HG02870 (cell line): ENCODE data around the gene BATF2.
A peak's percentile ranks its signal among the peaks of the same experiment; 100 is the strongest.
"Not testable (repeated sequence)": the region's sequence is repeated elsewhere in the genome, so short reads cannot be mapped to it uniquely, and the experiment has no call there.

Experiments
- ATAC-seq: cut with Tn5 transposase; IDR thresholded peaks from one replicate; pipeline ENCODE4 v1.9.1; 2021; ENCODE audit warnings: mild to moderate bottlenecking, moderate library complexity; ENCODE audit not compliant: unreplicated experiment

The BATF2 gene

GRCh38 chr11:64996710-64997380, at the start of gene BATF2:
TSS of gene BATF2 (minus strand) at chr11:64996971. CDS start at chr11:64996914, 57 bp downstream.
- no peak for ATAC-seq

GRCh38 chr11:65045728-65046127, 49.0 kb upstream of the BATF2 start:
- ATAC-seq: no peak

GRCh38 chr11:65045061-65045460, 48.3 kb upstream of the BATF2 start:
- ATAC-seq: no peak

- ATAC-seq: no peak
Observed at GRCh38 chr11:65043881-65044501, 47.2 kb upstream of the BATF2 start.

- no peak for ATAC-seq
Observed at GRCh38 chr11:65042891-65043290, 46.1 kb upstream of the BATF2 start.

GRCh38 chr11:65040847-65041622, 44.3 kb upstream of the BATF2 start, which contains the start of gene SAC3D1:
TSS of gene SAC3D1 (plus strand) at chr11:65041210. CDS start at chr11:65041293, 83 bp downstream.
- peak; percentile 86 for ATAC-seq

- ATAC-seq: no peak
Observed at GRCh38 chr11:65040520-65040846, 43.7 kb upstream of the BATF2 start.

- no peak for ATAC-seq
Observed at GRCh38 chr11:65036931-65037330, 40.2 kb upstream of the BATF2 start.

GRCh38 chr11:65035579-65035978, 38.8 kb upstream of the BATF2 start:
- no peak for ATAC-seq

GRCh38 chr11:65034423-65034822, 37.7 kb upstream of the BATF2 start:
- no peak for ATAC-seq

GRCh38 chr11:65032216-65032615, 35.4 kb upstream of the BATF2 start:
- ATAC-seq: no peak

- ATAC-seq: peak; percentile 88
Observed at GRCh38 chr11:65027213-65028067, 30.7 kb upstream of the BATF2 start, which contains the start of gene SNX15. TSS of gene SNX15 (plus strand) at chr11:65027439. CDS start at chr11:65027538, 99 bp downstream.

GRCh38 chr11:65026810-65027209, 30.0 kb upstream of the BATF2 start:
- no peak for ATAC-seq

GRCh38 chr11:65023502-65023901, 26.7 kb upstream of the BATF2 start:
- not testable (repeated sequence) for ATAC-seq

- no peak for ATAC-seq
Observed at GRCh38 chr11:65021509-65021908, 24.7 kb upstream of the BATF2 start.

- ATAC-seq: no peak
Observed at GRCh38 chr11:65021003-65021402, 24.2 kb upstream of the BATF2 start.

GRCh38 chr11:65019824-65020223, 23.1 kb upstream of the BATF2 start:
- ATAC-seq: no peak

- no peak for ATAC-seq
Observed at GRCh38 chr11:65017937-65018336, 21.2 kb upstream of the BATF2 start.

- ATAC-seq: no peak
Observed at GRCh38 chr11:65016705-65017104, 19.9 kb upstream of the BATF2 start.

- ATAC-seq: no peak
Observed at GRCh38 chr11:65014726-65015227, 18.0 kb upstream of the BATF2 start.
